Hepatocyte (in vitro differentiated cells): Measurements from ENCODE around the gene LHX5. TPM values are rescaled to one million over a fixed set of nuclear protein-coding genes. Genes with fewer than 3 reads are reported as not detected.

ENCODE experiments used
- DNase-seq: peaks from one replicate; pipeline ENCODE4 v3.0.0-alpha.2; 2016; ENCODE audit warnings: low spot score
- H2AFZ ChIP-seq: fragments of 200-600 bp; sonication (generic); 2 replicates; pipeline ENCODE4 v1.6.0; 2016; ENCODE audit warnings: antibody characterized with exemption, mild to moderate bottlenecking
- H3K27ac ChIP-seq: fragments of 200-600 bp; sonication (generic); 2 replicates; pipeline ENCODE4 v1.5.1; 2016; ENCODE audit warnings: mild to moderate bottlenecking
- H3K27me3 ChIP-seq: fragments of 200-600 bp; sonication (generic); 2 replicates; pipeline ENCODE4 v1.6.1; 2016
- H3K36me3 ChIP-seq: fragments of 200-600 bp; sonication (generic); replicated peaks from 2 replicates; pipeline ENCODE4 v1.5.1; 2016; ENCODE audit warnings: low read depth; ENCODE audit not compliant: insufficient read depth
- H3K4me1 ChIP-seq: fragments of 200-600 bp; sonication (generic); 2 replicates; pipeline ENCODE4 v1.5.1; 2016; ENCODE audit warnings: mild to moderate bottlenecking, moderate library complexity; ENCODE audit not compliant: insufficient read depth
- H3K4me2 ChIP-seq: fragments of 200-600 bp; sonication (generic); 2 replicates; pipeline ENCODE4 v1.6.0; 2016
- H3K4me3 ChIP-seq: fragments of 200-600 bp; sonication (generic); 2 replicates; pipeline ENCODE4 v1.5.1; 2016; ENCODE audit warnings: mild to moderate bottlenecking
- H3K79me2 ChIP-seq: fragments of 200-600 bp; sonication (generic); 2 replicates; pipeline ENCODE4 v1.6.0; 2017; ENCODE audit warnings: mild to moderate bottlenecking
- H3K9me2 ChIP-seq: fragments of 200-600 bp; sonication (generic); replicated peaks from 2 replicates; pipeline ENCODE4 v1.6.0; 2017; ENCODE audit warnings: mild to moderate bottlenecking; ENCODE audit not compliant: insufficient read depth
- H3K9me3 ChIP-seq: fragments of 200-600 bp; sonication (generic); 2 replicates; pipeline ENCODE4 v1.5.1; 2016; ENCODE audit warnings: low read depth, mild to moderate bottlenecking
- H4K20me1 ChIP-seq: fragments of 200-600 bp; sonication (generic); 2 replicates; pipeline ENCODE4 v1.6.0; 2016; ENCODE audit warnings: mild to moderate bottlenecking; ENCODE audit not compliant: insufficient read depth, poor library complexity, severe bottlenecking
- EZH2 ChIP-seq: fragments of 200-600 bp; sonication (generic); IDR thresholded peaks from 2 replicates; pipeline ENCODE4 v1.6.1; 2016; ENCODE audit warnings: antibody characterized with exemption, mild to moderate bottlenecking, borderline replicate concordance
- EZH2phosphoT487 ChIP-seq: fragments of 200-600 bp; sonication (generic); IDR thresholded peaks from one replicate; pipeline ENCODE4 v1.6.1; 2018; ENCODE audit warnings: antibody characterized with exemption, mild to moderate bottlenecking, low read depth, moderate library complexity; ENCODE audit not compliant: unreplicated experiment, severe bottlenecking
- WGBS: methylation state at CpG from one replicate; pipeline ENCODE4 v1.1.6; 2016; ENCODE audit warnings: low lambda C conversion rate; ENCODE audit errors: missing lambda C conversion rate; 5-methylcytosine and 5-hydroxymethylcytosine counted together
- polyA plus RNA-seq: library from polyadenylated mRNA; unstranded; fragments of >200 nt; fragmentation: Nextera tagmentation; extraction: Ambion mirVana; gene quantifications from 2 replicates; pipeline ENCODE4 v1.2.1, GENCODE V29; 2016
- total RNA-seq: library from RNA; depleted of rRNA; stranded (reverse); fragments of >200 nt; gene quantifications from 2 replicates; pipeline ENCODE4 v1.2.3, GENCODE V29; 2014
- TF ChIP-seq, protein P1 (sequence below): fragments of 200-600 bp; sonication (generic); IDR thresholded peaks from 2 replicates; pipeline ENCODE4 v1.5.1; 2016; ENCODE audit warnings: antibody characterized with exemption, mild to moderate bottlenecking; ENCODE audit not compliant: poor library complexity

Gene LHX5
- total and polyA plus RNA-seq, 2 experiments from 2014 or later: 0.06 to 0.10 TPM

GRCh38 chr12:113428482-113428881 is 43.2 kb downstream of the LHX5 start:
- no peaks in the 10 kb centered on the region for H3K9me2 ChIP-seq
- no peaks in the 10 kb centered on the region for H4K20me1 ChIP-seq
- H3K9me3 ChIP-seq: no peaks in the 10 kb centered on the region
- no peak overlapping the region for H3K4me3 ChIP-seq
- H3K4me1 ChIP-seq: no peaks in the 10 kb centered on the region
- H3K4me2 ChIP-seq: no peak overlapping the region
- TF ChIP-seq EZH2 (no peak), EZH2phosphoT487 (no peak)
- TF ChIP-seq, protein P1, sequence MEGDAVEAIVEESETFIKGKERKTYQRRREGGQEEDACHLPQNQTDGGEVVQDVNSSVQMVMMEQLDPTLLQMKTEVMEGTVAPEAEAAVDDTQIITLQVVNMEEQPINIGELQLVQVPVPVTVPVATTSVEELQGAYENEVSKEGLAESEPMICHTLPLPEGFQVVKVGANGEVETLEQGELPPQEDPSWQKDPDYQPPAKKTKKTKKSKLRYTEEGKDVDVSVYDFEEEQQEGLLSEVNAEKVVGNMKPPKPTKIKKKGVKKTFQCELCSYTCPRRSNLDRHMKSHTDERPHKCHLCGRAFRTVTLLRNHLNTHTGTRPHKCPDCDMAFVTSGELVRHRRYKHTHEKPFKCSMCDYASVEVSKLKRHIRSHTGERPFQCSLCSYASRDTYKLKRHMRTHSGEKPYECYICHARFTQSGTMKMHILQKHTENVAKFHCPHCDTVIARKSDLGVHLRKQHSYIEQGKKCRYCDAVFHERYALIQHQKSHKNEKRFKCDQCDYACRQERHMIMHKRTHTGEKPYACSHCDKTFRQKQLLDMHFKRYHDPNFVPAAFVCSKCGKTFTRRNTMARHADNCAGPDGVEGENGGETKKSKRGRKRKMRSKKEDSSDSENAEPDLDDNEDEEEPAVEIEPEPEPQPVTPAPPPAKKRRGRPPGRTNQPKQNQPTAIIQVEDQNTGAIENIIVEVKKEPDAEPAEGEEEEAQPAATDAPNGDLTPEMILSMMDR: no peak
- DNase-seq: no peak
- no peak overlapping the region for H2AFZ ChIP-seq
- H3K27me3 ChIP-seq: no peaks in the 10 kb centered on the region
- WGBS: 86% methylated on average over 1 of the region's 1 CpG
- no peaks in the 10 kb centered on the region for H3K36me3 ChIP-seq
- no peak overlapping the region for H3K27ac ChIP-seq
- peaks cover 2% of the 10 kb centered on the region for H3K79me2 ChIP-seq

DNA sequence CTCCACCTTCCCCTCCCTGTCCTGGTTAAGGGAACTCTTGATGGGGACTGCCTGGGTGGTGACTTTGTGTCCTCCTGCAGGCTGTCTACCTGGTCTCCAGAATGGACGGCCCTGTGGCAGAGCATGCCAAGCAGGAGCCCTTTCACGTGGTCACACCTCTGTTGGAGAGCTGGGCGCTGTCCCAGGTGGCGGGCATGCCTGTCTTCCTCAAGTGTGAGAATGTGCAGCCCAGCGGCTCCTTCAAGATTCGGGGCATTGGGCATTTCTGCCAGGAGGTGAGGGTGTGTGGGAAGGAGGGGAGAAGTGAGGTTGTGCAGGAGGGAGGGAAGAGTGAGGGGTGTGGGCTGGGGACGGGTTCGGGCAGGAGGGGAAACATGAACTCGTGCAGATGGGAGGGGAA is 43.8 kb downstream of the LHX5 start:
- Histone ChIP-seq H3K27ac (no peak overlapping the region), H3K79me2 (peaks cover 3% of the 10 kb centered on the region), H3K4me3 (no peak overlapping the region), H3K27me3 (no peaks in the 10 kb centered on the region), H3K4me2 (no peak overlapping the region), H3K9me3 (no peaks in the 10 kb centered on the region), H4K20me1 (no peaks in the 10 kb centered on the region), H2AFZ (no peak overlapping the region), H3K4me1 (no peaks in the 10 kb centered on the region), H3K9me2 (no peaks in the 10 kb centered on the region), H3K36me3 (no peaks in the 10 kb centered on the region)
- no peak for DNase-seq
- TF ChIP-seq, protein P1: no peak
- TF ChIP-seq EZH2 (no peak), EZH2phosphoT487 (no peak)
- 91% methylated on average over 6 of the region's 9 CpGs for WGBS

DNA sequence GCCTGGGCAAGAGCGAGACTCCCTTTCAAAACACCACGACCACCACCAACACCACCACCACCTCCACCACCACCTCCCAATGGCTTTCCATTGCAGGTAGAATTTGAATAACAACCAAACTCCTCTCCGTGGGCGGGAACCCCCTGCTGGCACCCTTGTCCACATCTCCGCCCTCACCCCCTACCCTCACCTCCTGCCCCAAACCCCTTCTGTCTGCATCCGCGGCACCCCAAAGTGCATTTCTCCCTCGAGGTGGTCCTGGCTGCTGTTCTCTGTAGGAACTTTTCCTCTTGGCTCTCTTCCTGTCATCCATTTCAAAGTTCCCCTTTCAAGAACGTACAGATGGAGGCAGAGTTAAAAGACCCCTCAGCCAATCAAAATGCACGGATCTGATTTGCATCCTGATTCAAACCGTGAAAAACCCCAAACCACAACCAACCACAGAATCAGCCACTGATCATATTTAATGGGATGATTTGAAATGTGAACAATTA is 45.7 kb downstream of the LHX5 start:
- Histone ChIP-seq H3K9me2 (no peaks in the 10 kb centered on the region), H3K9me3 (no peaks in the 10 kb centered on the region), H2AFZ (no peak overlapping the region), H3K4me1 (no peaks in the 10 kb centered on the region), H3K4me3 (no peak overlapping the region), H4K20me1 (no peaks in the 10 kb centered on the region), H3K79me2 (peaks cover 3% of the 10 kb centered on the region), H3K4me2 (no peak overlapping the region), H3K36me3 (no peaks in the 10 kb centered on the region), H3K27ac (no peak overlapping the region), H3K27me3 (no peaks in the 10 kb centered on the region)
- 42% methylated on average over 8 of the region's 11 CpGs for WGBS
- no peak for DNase-seq
- no peak for TF ChIP-seq EZH2
- TF ChIP-seq EZH2phosphoT487: no peak
- TF ChIP-seq, protein P1: no peak
